Hippocampal formation (tissue), 2 donors: Measurements from ENCODE around the gene TLR9.
"Not testable (repeated sequence)": the region's sequence is repeated elsewhere in the genome, so short reads cannot be mapped to it uniquely, and the experiment has no call there.

Source experiments
- DNase-seq, 2 donors: peaks; one replicate each; lab custom pipeline; 2025; lab: John Stamatoyannopoulos, UW

Gene TLR9, protein sequence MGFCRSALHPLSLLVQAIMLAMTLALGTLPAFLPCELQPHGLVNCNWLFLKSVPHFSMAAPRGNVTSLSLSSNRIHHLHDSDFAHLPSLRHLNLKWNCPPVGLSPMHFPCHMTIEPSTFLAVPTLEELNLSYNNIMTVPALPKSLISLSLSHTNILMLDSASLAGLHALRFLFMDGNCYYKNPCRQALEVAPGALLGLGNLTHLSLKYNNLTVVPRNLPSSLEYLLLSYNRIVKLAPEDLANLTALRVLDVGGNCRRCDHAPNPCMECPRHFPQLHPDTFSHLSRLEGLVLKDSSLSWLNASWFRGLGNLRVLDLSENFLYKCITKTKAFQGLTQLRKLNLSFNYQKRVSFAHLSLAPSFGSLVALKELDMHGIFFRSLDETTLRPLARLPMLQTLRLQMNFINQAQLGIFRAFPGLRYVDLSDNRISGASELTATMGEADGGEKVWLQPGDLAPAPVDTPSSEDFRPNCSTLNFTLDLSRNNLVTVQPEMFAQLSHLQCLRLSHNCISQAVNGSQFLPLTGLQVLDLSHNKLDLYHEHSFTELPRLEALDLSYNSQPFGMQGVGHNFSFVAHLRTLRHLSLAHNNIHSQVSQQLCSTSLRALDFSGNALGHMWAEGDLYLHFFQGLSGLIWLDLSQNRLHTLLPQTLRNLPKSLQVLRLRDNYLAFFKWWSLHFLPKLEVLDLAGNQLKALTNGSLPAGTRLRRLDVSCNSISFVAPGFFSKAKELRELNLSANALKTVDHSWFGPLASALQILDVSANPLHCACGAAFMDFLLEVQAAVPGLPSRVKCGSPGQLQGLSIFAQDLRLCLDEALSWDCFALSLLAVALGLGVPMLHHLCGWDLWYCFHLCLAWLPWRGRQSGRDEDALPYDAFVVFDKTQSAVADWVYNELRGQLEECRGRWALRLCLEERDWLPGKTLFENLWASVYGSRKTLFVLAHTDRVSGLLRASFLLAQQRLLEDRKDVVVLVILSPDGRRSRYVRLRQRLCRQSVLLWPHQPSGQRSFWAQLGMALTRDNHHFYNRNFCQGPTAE

GRCh38 chr3:52225452-52226228, at the start of gene TLR9:
Gene TLR9, minus strand, starts transcription at chr3:52225645. Its CDS starts 116 bp downstream, at chr3:52225529.
- DNase-seq = no peak

DNA sequence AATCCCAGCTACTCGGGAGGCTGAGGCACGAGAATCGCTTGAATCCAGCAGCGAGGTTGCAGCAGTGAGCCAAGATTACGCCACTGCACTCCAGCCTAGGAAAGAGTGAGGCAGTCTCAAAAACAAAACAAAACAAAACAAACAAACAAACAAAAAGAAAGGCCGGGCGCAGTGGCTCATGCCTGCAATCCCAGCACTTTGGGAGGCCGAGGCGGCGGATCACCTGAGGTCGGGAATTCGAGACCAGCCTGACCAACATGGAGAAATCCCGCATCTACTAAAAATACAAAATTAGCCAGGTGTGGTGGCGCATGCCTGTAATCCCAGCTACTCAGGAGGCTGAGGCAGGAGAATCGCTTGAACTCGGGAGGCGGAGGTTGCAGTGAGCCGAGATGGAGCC, 49.3 kb upstream of the TLR9 start:
- DNase-seq = not testable (repeated sequence)

DNA sequence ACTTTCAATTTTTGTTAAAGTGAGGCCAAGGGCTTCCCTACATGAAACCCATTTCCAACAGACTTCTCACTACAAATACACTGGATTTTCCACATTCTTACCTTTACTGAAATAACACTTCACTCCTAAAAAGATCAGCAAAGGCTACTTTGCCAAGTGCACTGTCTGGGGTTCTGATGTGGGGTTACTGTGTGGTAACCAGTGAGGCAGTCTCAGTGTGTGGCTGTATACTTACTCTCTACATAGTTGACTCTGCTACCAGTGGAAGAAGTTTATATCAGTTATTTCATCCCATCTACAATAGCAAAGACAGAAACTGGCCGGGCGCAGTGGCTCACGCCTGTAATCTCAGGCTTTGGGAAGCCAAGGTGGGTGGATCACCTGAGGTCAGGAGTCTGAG, 47.4 kb upstream of the TLR9 start:
- no peak for DNase-seq

GRCh38 chr3:52272172-52272571, 46.7 kb upstream of the TLR9 start:
- DNase-seq = not testable (repeated sequence)

DNA sequence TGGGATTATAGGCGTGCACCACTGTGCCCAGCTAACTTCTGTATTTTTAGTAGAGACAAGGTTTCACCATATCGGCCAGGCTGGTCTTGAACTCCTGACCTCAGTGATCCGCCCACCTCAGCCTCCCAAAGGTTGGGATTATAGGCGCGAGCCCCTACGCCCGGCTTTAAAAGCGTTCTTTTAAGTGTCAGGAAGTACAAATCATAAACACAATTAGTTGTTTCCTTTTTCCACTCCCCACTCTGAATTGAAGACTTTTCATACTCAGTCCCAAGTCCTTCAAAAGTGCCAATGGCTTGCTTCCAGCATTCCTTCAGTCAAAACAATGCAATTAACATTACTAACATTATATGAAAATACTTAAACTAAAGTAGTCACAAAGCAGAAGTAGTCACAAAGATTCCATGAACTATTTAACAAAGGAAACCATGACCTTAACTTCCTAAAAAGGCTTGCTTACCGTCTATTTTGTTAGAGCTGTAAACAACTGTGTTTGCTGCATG, 44.9 kb upstream of the TLR9 start:
- no peak for DNase-seq

GRCh38 chr3:52269776-52270175, 44.3 kb upstream of the TLR9 start:
- no peak for DNase-seq

DNA sequence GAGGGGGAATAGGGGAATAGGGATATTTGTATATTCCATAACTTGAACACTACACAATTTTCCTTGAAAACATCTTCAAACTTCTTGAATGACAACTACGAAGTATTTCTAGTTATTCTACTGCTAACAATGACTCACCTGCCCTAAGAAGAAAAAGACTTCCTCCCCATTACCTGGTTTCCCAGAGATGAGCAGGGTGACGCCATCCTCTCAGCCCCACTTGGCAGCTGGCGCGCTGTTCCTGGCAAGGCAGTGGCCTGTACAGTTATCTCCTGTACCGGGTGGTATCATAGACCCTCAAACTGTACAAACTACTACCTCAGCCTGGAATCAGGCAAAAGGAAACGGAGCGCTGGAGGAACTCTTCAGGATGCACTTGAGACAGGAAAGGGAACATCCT, 42.6 kb upstream of the TLR9 start:
- no peak for DNase-seq

- no peak for DNase-seq
Observed at GRCh38 chr3:52265387-52265786, 39.9 kb upstream of the TLR9 start.

DNA sequence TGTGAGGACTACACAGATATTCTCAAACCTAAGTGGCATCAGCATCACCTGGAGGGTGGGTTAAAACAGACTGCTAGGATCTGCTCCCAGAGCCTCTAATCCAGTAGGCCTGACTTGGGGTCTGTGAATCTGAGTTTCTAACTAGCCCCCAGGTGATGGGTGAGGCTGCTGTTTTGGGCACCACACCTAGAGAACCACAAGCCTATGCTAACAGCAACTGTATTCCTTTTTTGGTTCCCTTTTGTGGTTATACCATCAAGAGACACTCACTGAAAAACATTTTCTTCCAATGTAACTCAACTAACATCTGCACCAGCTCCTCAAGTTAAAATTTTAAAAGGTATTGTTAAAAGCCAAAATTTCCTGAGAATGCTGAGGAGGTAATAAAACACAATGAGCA, 37.0 kb upstream of the TLR9 start:
- DNase-seq = no peak

DNA sequence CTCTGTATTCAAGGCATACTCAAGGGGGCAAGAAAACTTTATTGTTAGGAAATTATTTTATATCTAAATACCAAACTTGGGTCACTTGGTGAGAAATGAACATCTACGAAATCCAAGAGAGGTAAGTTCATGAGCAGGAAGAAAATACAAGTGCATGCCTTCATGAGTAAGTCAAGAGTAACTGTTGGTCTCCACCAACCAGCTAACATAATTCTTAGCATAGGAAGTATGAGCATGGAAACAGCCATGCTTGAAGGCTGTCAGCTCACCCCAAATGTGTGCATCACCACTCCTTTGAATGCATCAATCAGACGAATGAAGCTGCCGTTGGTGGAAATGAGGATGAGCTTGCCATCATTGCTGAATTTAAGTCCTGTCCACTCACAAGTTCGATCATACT, 34.0 kb upstream of the TLR9 start:
- no peak for DNase-seq

DNA sequence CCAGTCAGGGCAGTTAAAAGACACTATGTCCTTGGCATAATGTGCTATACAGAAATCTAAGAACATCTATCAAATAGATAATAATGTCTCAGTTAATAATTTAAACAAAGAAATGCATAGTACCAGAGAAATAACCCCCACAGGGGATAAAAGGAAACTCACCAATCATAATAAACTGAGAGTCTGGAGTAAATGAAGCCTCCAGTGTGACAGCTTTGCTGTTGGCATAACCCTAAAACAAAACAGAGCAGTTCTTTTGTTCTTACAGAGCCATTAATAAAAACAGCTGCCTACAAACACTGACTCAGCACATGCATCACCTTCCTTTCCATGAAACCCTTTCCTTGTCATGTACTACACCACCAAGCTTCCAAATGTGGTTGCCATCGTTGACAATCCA, 33.6 kb upstream of the TLR9 start:
- no peak for DNase-seq

DNA sequence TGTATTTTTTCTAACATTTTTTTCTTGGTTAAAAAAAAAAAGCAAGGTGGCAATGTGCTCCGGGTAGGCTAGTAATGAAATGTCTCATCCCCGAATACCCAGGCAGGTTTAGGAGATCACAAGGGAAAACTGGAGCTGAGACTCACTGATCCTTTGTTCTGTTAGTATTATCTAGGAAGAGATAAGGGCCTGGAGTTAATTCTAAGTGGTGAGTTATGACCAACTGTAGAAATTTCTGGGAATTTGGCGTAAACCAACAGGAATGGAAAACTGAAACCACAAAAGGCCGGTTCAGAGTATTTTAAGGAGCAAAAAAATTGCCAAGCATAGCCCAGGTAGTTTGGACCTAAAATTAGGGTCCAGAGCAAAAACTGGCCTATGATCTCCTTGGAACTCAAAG, 32.5 kb upstream of the TLR9 start:
- DNase-seq = no peak

DNA sequence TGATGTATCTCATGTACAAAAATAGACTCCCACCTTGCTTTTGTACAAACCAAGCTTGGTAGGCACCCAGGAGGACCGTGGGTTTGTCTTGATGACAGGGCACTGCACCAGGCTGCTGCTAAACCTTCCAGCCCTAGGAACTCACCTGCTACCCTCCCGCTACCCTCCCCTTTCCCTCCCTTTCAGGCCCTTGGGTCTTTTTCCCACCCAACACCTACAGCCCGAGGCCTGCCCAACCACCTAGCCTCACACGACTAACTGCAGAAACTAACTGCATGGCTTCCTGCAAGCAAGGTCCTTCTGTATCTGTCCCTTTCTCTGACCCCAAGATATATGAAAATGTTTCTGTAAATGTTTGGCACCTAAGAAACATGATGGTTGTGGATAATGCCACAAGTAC, 31.2 kb upstream of the TLR9 start:
- DNase-seq = no peak

- no peak for DNase-seq
Observed at GRCh38 chr3:52256159-52256558, 30.7 kb upstream of the TLR9 start.

- no peak for DNase-seq
Observed at GRCh38 chr3:52254608-52255007, 29.2 kb upstream of the TLR9 start.

DNA sequence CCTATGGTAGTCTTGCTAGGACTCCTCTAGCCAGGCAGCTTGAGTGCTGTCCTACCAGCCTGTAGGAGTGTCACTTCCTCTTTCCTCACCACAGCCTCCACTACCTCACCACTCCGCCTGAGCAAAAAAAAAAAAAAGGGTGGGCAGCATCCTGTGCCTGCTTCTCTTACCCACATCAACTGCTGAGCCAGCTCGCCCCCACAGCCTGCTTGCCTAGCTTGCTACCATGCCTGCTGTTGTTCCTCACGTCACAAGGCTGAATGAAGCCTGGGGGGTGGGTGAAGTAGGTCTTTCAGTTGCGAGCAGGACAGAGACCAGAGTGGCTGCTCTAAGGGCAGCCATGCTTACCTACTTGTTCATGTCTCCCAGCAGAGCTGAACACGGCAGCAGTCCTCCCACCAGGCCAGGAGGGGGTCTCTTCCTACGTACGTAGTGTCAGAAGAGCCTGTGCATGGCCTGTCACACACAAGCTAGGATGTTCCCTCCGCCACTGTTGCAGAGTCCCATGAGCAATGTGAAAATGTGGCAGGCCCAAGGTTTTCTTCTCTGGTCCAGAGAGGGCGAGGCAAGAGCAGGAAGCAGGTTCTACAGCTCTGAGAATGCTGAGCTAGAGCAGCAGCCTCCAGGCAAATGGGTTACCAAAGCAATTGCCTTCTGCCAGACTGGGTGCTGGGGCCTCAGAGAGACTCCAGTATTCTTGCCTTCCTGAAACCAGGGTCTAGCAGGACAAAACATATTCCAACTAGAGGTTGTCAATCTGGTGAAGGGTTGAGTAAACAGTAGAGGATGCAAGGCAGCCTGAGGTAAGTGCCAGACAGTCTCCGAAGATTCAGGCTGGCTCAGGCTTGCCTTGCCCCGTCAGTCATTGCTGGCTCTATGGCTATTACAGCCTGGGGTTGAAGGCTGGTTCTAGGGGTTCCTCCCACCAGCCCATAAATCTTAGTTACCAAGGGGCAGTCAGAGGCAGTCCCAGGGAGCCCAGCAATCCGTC, 28.2 kb upstream of the TLR9 start:
- DNase-seq = peak; percentile 53 to 57

- DNase-seq = no peak
Observed at GRCh38 chr3:52250122-52250521, 24.7 kb upstream of the TLR9 start.

GRCh38 chr3:52249683-52250082, 24.2 kb upstream of the TLR9 start:
- DNase-seq = no peak

DNA sequence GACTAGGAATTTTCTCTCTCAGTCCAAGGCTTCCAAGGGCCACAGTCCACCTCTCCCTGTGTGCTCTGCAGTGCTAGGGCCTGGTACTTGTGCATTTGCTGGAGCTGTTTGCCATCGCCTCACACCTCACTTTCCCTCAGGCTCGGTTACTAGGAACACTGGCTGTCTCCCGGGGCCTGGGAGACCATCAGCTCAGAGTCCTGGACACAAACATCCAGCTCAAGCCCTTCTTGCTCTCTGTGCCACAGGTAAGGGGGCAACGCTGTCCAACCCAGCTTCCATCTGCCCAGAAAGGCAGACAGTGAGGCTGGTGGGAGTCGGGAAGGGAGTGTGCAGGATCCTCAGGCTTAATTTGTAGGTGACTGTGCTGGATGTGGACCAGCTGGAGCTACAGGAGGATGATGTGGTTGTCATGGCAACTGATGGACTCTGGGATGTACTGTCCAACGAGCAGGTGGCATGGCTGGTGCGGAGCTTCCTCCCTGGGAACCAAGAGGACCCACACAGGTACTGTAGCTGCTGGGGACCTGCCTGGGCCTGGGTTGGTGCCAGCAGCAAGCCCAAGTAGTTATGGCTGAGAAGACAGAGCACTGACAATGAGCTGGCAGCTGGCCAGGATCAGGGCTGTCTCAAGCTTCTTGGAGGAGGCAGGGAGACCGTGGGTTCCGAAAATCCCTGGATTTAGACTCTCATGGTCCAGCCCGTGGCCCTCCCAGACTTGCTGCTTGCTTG, 23.5 kb upstream of the TLR9 start:
- DNase-seq = no peak

DNA sequence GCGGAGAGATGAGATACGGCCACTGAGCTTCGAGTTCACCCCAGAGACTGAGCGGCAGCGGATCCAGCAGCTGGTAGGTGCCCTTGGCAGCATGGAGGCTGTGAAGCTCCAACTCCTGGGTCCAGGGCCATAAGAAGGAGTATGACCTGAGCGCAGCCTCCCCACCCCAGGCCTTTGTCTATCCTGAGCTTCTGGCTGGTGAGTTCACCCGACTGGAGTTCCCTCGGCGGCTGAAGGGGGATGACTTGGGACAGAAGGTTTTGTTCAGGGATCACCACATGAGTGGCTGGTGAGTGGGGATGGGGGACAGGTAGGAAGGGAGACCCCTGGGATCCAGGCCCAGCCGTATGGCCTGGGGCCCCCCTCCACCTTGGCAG, 22.7 kb upstream of the TLR9 start:
- no peak for DNase-seq
